ENCODE data around the gene UBXN11.

GRCh38 chr1:26252718-26253117 lies 53.7 kb downstream of the UBXN11 start:
- TF ChIP-seq CTCF (IDR thresholded peaks at IDR 0.05; ENCODE audit: poor library complexity, severe bottlenecking), result no peak
- no peak for TF ChIP-seq POLR2AphosphoS5 (IDR thresholded peaks at IDR 0.05)

All from neural cell (in vitro differentiated cells).